H9 (cell line): ENCODE measurements around the gene EPS8L3. TPM values are rescaled to one million over a fixed set of nuclear protein-coding genes. Genes with fewer than 3 reads are reported as not detected.

ENCODE experiments used
- DNase-seq: peaks from one replicate; pipeline ENCODE4 v3.0.0-alpha.2; 2017
- H2AFZ ChIP-seq: one replicate; pipeline ENCODE4 v1.6.1; 2013; ENCODE audit warnings: mild to moderate bottlenecking, low read length, control low read depth, moderate library complexity
- H2AK5ac ChIP-seq: 2 replicates; pipeline ENCODE4 v1.6.1; 2013; ENCODE audit warnings: low read length, control low read depth, mixed read lengths; ENCODE audit not compliant: insufficient read length
- H2BK120ac ChIP-seq: one replicate; pipeline ENCODE4 v1.6.1; 2013; ENCODE audit warnings: low read depth, mild to moderate bottlenecking, low read length, control low read depth, inconsistent platforms; ENCODE audit not compliant: poor library complexity, severe bottlenecking
- H2BK12ac ChIP-seq: 2 replicates; pipeline ENCODE4 v1.6.1; 2013; ENCODE audit warnings: low read length, control low read depth, mixed read lengths, low read depth; ENCODE audit not compliant: insufficient read length
- H2BK15ac ChIP-seq: 2 replicates; pipeline ENCODE4 v1.6.1; 2013; ENCODE audit warnings: low read depth, low read length, control low read depth
- H2BK20ac ChIP-seq: one replicate; pipeline ENCODE4 v1.6.1; 2013; ENCODE audit warnings: low read depth, mild to moderate bottlenecking, low read length, control low read depth, inconsistent platforms; ENCODE audit not compliant: poor library complexity, severe bottlenecking
- H2BK5ac ChIP-seq: 2 replicates; pipeline ENCODE4 v1.6.1; 2013; ENCODE audit warnings: low read length, control low read depth, mixed read lengths; ENCODE audit not compliant: insufficient read length
- H3K14ac ChIP-seq: 2 replicates; pipeline ENCODE4 v1.6.1; 2013; ENCODE audit warnings: low read length, control low read depth; ENCODE audit not compliant: insufficient read depth
- H3K18ac ChIP-seq: 2 replicates; pipeline ENCODE4 v1.6.1; 2013; ENCODE audit warnings: low read depth, mild to moderate bottlenecking, mixed read lengths, low read length, control low read depth; ENCODE audit not compliant: insufficient read length
- H3K23ac ChIP-seq: 2 replicates; pipeline ENCODE4 v1.6.1; 2013; ENCODE audit warnings: low read length, control low read depth, mixed read lengths, low read depth; ENCODE audit not compliant: insufficient read length
- H3K23me2 ChIP-seq: 2 replicates; pipeline ENCODE4 v1.6.1; 2013; ENCODE audit warnings: low read depth, mild to moderate bottlenecking, mixed read lengths, low read length, control low read depth; ENCODE audit not compliant: insufficient read length, poor library complexity, severe bottlenecking
- H3K27ac ChIP-seq: 2 replicates; pipeline ENCODE4 v1.5.1; 2013; ENCODE audit warnings: low read length, control low read depth, mixed read lengths, low read depth; ENCODE audit not compliant: insufficient read length
- H3K27me3 ChIP-seq: 2 replicates; pipeline ENCODE4 v1.6.1; 2013; ENCODE audit warnings: low read length, control low read depth, inconsistent platforms; ENCODE audit not compliant: insufficient read depth
- H3K4ac ChIP-seq: 2 replicates; pipeline ENCODE4 v1.6.1; 2013; ENCODE audit warnings: low read depth, mild to moderate bottlenecking, control low read depth, inconsistent platforms, low read length, moderate library complexity
- H3K4me1 ChIP-seq: 2 replicates; pipeline ENCODE4 v1.6.1; 2013; ENCODE audit warnings: low read length, control low read depth, inconsistent platforms; ENCODE audit not compliant: insufficient read depth
- H3K4me2 ChIP-seq: 2 replicates; pipeline ENCODE4 v1.6.1; 2013; ENCODE audit warnings: low read length, control low read depth, mixed read lengths; ENCODE audit not compliant: insufficient read length, insufficient read depth
- H3K56ac ChIP-seq: 2 replicates; pipeline ENCODE4 v1.6.1; 2013; ENCODE audit warnings: low read depth, mild to moderate bottlenecking, mixed read lengths, low read length, control low read depth; ENCODE audit not compliant: insufficient read length
- H3K79me1 ChIP-seq: 2 replicates; pipeline ENCODE4 v1.6.1; 2013; ENCODE audit warnings: low read depth, mild to moderate bottlenecking, moderate library complexity, low read length, control low read depth, inconsistent platforms; ENCODE audit not compliant: insufficient read depth, poor library complexity, severe bottlenecking
- H3K79me2 ChIP-seq: 2 replicates; pipeline ENCODE4 v1.6.1; 2013; ENCODE audit warnings: low read length, control low read depth, inconsistent platforms; ENCODE audit not compliant: insufficient read depth
- H3K9ac ChIP-seq: 2 replicates; pipeline ENCODE4 v1.6.1; 2013; ENCODE audit warnings: low read length, control low read depth, mixed read lengths; ENCODE audit not compliant: insufficient read length; ENCODE audit errors: extremely low read depth
- H3K9me3 ChIP-seq: one replicate; pipeline ENCODE4 v1.6.1; 2013; ENCODE audit warnings: low read depth, low read length, inconsistent platforms; ENCODE audit not compliant: control insufficient read depth
- H3T11ph ChIP-seq: one replicate; pipeline ENCODE4 v1.6.1; 2013; ENCODE audit warnings: mild to moderate bottlenecking, low read length, control low read depth, inconsistent platforms
- H4K20me1 ChIP-seq: one replicate; pipeline ENCODE4 v1.6.1; 2013; ENCODE audit not compliant: control insufficient read depth, insufficient read length, insufficient read depth
- H4K5ac ChIP-seq: 2 replicates; pipeline ENCODE4 v1.6.1; 2013; ENCODE audit warnings: low read depth, mild to moderate bottlenecking, mixed read lengths, low read length, control low read depth; ENCODE audit not compliant: insufficient read length
- H4K8ac ChIP-seq: replicated peaks from 2 replicates; pipeline ENCODE4 v1.6.1; 2013; ENCODE audit warnings: low read length, control low read depth, mixed read lengths, low read depth; ENCODE audit not compliant: insufficient read length
- H4K91ac ChIP-seq: 2 replicates; pipeline ENCODE4 v1.6.1; 2013; ENCODE audit warnings: low read depth, mild to moderate bottlenecking, moderate library complexity, mixed read lengths, low read length, control low read depth; ENCODE audit not compliant: insufficient read length
- H3K27ac Mint-ChIP-seq, 3 experiments: 2 replicates in 2 of 3; 3 replicates in 1 of 3; pipeline ENCODE4 v1.8.0; 2020 to 2021; ENCODE audit warnings: mixed read lengths in 3 of 3, mild to moderate bottlenecking in 1 of 3, moderate library complexity in 1 of 3
- H3K27me3 Mint-ChIP-seq: 2 replicates; pipeline ENCODE4 v1.8.0; 2021; ENCODE audit warnings: low read depth, mild to moderate bottlenecking, moderate library complexity, mixed read lengths
- H3K36me3 Mint-ChIP-seq, 3 experiments: 2 replicates in 2 of 3; 3 replicates in 1 of 3; pipeline ENCODE4 v1.8.0; 2020 to 2021; ENCODE audit warnings: low read depth in 3 of 3, mixed read lengths in 3 of 3; ENCODE audit not compliant: insufficient read depth in 1 of 3
- H3K4me1 Mint-ChIP-seq, 2 experiments: 2 replicates each; pipeline ENCODE4 v1.8.0; 2020; ENCODE audit warnings: mixed read lengths in 2 of 2
- H3K4me3 Mint-ChIP-seq, 2 experiments: 2 replicates in 1 of 2; 3 replicates in 1 of 2; pipeline ENCODE4 v1.8.0; 2020 to 2021; ENCODE audit warnings: mild to moderate bottlenecking in 2 of 2, mixed read lengths in 2 of 2, moderate library complexity in 1 of 2
- H3K9me3 Mint-ChIP-seq, 2 experiments: 2 replicates in 1 of 2; 3 replicates in 1 of 2; pipeline ENCODE4 v1.8.0; 2020; ENCODE audit warnings: mild to moderate bottlenecking in 2 of 2, mixed read lengths in 2 of 2, moderate library complexity in 1 of 2
- WGBS: extraction: QIAGEN DNeasy Blood & Tissue Kit; methylation state at CpG from one replicate; pipeline ENCODE4 v1.1.7; 2013; ENCODE audit warnings: missing lambda C conversion rate, low lambda C conversion rate, mixed read lengths; ENCODE audit not compliant: insufficient read length; ENCODE audit errors: extremely low coverage; 5-methylcytosine and 5-hydroxymethylcytosine counted together
- total RNA-seq: library from RNA; stranded (reverse); gene quantifications from 2 replicates; pipeline ENCODE4 v1.2.1, GENCODE V29; 2021
- TF ChIP-seq, protein P1 (sequence below): fragments of 200-600 bp; sonication (generic); conservative IDR thresholded peaks from 3 replicates; pipeline ENCODE4 v1.8.0; 2021; ENCODE audit warnings: antibody characterized with exemption, mild to moderate bottlenecking

Gene EPS8L3
- total RNA-seq, 1 experiment from 2014 or later = not detected

DNA sequence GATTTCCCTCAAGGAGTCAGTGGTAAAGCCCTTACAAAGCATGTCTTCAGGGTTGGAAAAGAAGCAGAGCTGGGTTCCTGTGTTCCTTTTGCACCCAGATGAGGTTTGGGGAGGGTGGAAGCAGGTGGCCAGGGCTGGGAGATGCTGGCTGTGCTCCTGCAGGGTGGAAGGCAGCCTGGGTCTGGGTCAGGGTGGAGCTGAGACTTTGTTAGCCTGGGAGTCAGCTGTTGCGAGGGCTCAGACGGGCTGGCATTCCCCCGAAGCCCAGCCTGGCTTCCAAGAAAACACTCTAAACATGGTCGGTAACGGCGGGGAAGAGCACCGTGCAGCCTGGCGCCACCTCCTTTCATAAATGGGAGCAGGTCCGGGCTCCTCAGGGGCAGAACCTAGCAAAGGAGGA is 43.7 kb upstream of the EPS8L3 start:
- Histone ChIP-seq H2BK15ac (no peak overlapping the region), H4K5ac (no peak overlapping the region), H2BK12ac (no peak overlapping the region), H3K4ac (no peak overlapping the region), H2BK20ac (no peak overlapping the region), H2AK5ac (no peak overlapping the region), H3K23me2 (no peaks in the 10 kb centered on the region), H3K14ac (peak overlapping the region; percentile 28; the same call in 1 of the 2 replicates), H3K9me3 (no peaks in the 10 kb centered on the region), H3K56ac (no peak overlapping the region), H3K18ac (no peak overlapping the region), H3K23ac (no peak overlapping the region), H2AFZ (no peak overlapping the region), H3K9ac (no peak overlapping the region), H3K79me2 (no peaks in the 10 kb centered on the region), H3K4me1 (no peaks in the 10 kb centered on the region), H4K91ac (no peak overlapping the region), H2BK120ac (no peak overlapping the region), H4K8ac (no peak overlapping the region), H3K27ac (no peak overlapping the region), H2BK5ac (no peak overlapping the region), H4K20me1 (no peaks in the 10 kb centered on the region), H3K27me3 (no peaks in the 10 kb centered on the region), H3T11ph (no peak overlapping the region), H3K4me2 (no peak overlapping the region), H3K79me1 (no peaks in the 10 kb centered on the region)
- WGBS = no CpG with 5 or more reads among the region's 9 CpGs
- TF ChIP-seq, protein P1, sequence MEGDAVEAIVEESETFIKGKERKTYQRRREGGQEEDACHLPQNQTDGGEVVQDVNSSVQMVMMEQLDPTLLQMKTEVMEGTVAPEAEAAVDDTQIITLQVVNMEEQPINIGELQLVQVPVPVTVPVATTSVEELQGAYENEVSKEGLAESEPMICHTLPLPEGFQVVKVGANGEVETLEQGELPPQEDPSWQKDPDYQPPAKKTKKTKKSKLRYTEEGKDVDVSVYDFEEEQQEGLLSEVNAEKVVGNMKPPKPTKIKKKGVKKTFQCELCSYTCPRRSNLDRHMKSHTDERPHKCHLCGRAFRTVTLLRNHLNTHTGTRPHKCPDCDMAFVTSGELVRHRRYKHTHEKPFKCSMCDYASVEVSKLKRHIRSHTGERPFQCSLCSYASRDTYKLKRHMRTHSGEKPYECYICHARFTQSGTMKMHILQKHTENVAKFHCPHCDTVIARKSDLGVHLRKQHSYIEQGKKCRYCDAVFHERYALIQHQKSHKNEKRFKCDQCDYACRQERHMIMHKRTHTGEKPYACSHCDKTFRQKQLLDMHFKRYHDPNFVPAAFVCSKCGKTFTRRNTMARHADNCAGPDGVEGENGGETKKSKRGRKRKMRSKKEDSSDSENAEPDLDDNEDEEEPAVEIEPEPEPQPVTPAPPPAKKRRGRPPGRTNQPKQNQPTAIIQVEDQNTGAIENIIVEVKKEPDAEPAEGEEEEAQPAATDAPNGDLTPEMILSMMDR = no peak
- H3K9me3 Mint-ChIP-seq = no peaks in the 10 kb centered on the region
- H3K4me1 Mint-ChIP-seq = peaks cover 16 to 21% of the 10 kb centered on the region in 2 experiments
- no peak for DNase-seq
- H3K36me3 Mint-ChIP-seq = no peaks in the 10 kb centered on the region
- H3K4me3 Mint-ChIP-seq = no peak overlapping the region
- no peaks in the 10 kb centered on the region for H3K27me3 Mint-ChIP-seq
- H3K27ac Mint-ChIP-seq = no peak overlapping the region
